ENCODE data around the gene BST1. TPM values are rescaled to one million over a fixed set of nuclear protein-coding genes. Genes with fewer than 3 reads are reported as not detected.

The BST1 gene
- polyA plus RNA-seq, 1 experiment = 27.6 TPM

- POLR2A ChIA-PET = no interaction called here
- H3K9me3 ChIP-seq (ENCODE audit: control insufficient read depth, insufficient read depth, low read length) = peaks cover 5% of the 10 kb centered on the region
- DNase-seq (ENCODE audit: low read depth, low spot score) = no peak
- TF ChIP-seq CTCF (IDR thresholded peaks at IDR 0.05; ENCODE audit: low read depth, low read length) = no peak
- no peak overlapping the region for H3K27ac ChIP-seq (ENCODE audit: low read depth, low read length)
- no peaks in the 10 kb centered on the region for H3K27me3 ChIP-seq (ENCODE audit: control insufficient read depth, insufficient read depth, low read length)
- CTCF ChIA-PET = no interaction called here
- no peak overlapping the region for H3K4me3 ChIP-seq (ENCODE audit: low read depth, low read length)
Observed at GRCh38 chr4:15658781-15659180, 44.1 kb upstream of the BST1 start.

- H3K27ac ChIP-seq (ENCODE audit: low read depth, low read length) = no peak overlapping the region
Observed at GRCh38 chr4:15659768-15660570, 42.9 kb upstream of the BST1 start.

GRCh38 chr4:15665753-15666365 is 37.0 kb upstream of the BST1 start:
- H3K27me3 ChIP-seq (ENCODE audit: control insufficient read depth, insufficient read depth, low read length) = no peaks in the 10 kb centered on the region
- H3K27ac ChIP-seq (ENCODE audit: low read depth, low read length) = no peak overlapping the region
- ChIA-PET CTCF (no interaction called here), POLR2A (no interaction called here)
- no peak for DNase-seq (ENCODE audit: low read depth, low spot score)
- TF ChIP-seq CTCF (IDR thresholded peaks at IDR 0.05; ENCODE audit: low read depth, low read length) = no peak
- no peaks in the 10 kb centered on the region for H3K9me3 ChIP-seq (ENCODE audit: control insufficient read depth, insufficient read depth, low read length)
- H3K4me3 ChIP-seq (ENCODE audit: low read depth, low read length) = no peak overlapping the region

More at GRCh38 chr4:15659768-15660570, 42.9 kb upstream of the BST1 start:
- no peak for DNase-seq (ENCODE audit: low read depth, low spot score)
- Histone ChIP-seq H3K27me3 (ENCODE audit: control insufficient read depth, insufficient read depth, low read length) (no peaks in the 10 kb centered on the region), H3K4me3 (ENCODE audit: low read depth, low read length) (no peak overlapping the region), H3K9me3 (ENCODE audit: control insufficient read depth, insufficient read depth, low read length) (peaks cover 5% of the 10 kb centered on the region)
- ChIA-PET POLR2A (no interaction called here), CTCF (no interaction called here)
- no peak for TF ChIP-seq CTCF (IDR thresholded peaks at IDR 0.05; ENCODE audit: low read depth, low read length)

- H3K9me3 ChIP-seq (ENCODE audit: control insufficient read depth, insufficient read depth, low read length) = no peaks in the 10 kb centered on the region
- no peaks in the 10 kb centered on the region for H3K27me3 ChIP-seq (ENCODE audit: control insufficient read depth, insufficient read depth, low read length)
- ChIA-PET CTCF (no interaction called here), POLR2A (interaction anchor here (0.7 kb wide), 1 partner anchor 12 kb away, joined by 4 read pairs; the partner anchor contains the start of gene FBXL5)
- H3K4me3 ChIP-seq (ENCODE audit: low read depth, low read length) = no peak overlapping the region
- no peak overlapping the region for H3K27ac ChIP-seq (ENCODE audit: low read depth, low read length)
- DNase-seq (ENCODE audit: low read depth, low spot score) = no peak
- TF ChIP-seq CTCF (IDR thresholded peaks at IDR 0.05; ENCODE audit: low read depth, low read length) = no peak
Observed at GRCh38 chr4:15667006-15667405, 35.9 kb upstream of the BST1 start.
